HepG2 (cell line): Measurements from ENCODE around the gene CXADR. TPM values are rescaled to one million over a fixed set of nuclear protein-coding genes. Genes with fewer than 3 reads are reported as not detected.

Experiments used
- AKNA ChIP-seq: sonication (generic); formaldehyde crosslinking; IDR thresholded peaks from 2 replicates; pipeline ENCODE4 v1.4.0; 2020; ENCODE audit warnings: missing genetic modification reagents, borderline replicate concordance
- CEBPB ChIP-seq: IDR thresholded peaks from 2 replicates; pipeline ENCODE4 v1.6.1; 2011; ENCODE audit warnings: low read depth, low read length, improper control_type of control experiment, borderline replicate concordance
- CSRNP2 ChIP-seq: sonication (generic); formaldehyde crosslinking; conservative IDR thresholded peaks from 2 replicates; pipeline ENCODE4 v1.8.0; 2022; ENCODE audit warnings: low read depth, missing genetic modification reagents
- DNMT3B ChIP-seq: conservative IDR thresholded peaks from 2 replicates; pipeline ENCODE4 v1.6.1; 2016; ENCODE audit warnings: missing biosample characterization, control low read depth
- KAT2B ChIP-seq: fragments of 150-350 bp; IDR thresholded peaks from 2 replicates; pipeline ENCODE4 v1.6.1; 2014; ENCODE audit warnings: low read depth, low read length, borderline replicate concordance
- KLF15 ChIP-seq: sonication (generic); formaldehyde crosslinking; IDR thresholded peaks from 2 replicates; pipeline ENCODE4 v1.8.1; 2023; ENCODE audit warnings: borderline replicate concordance, mild to moderate bottlenecking, inconsistent platforms, missing genetic modification reagents, mixed read lengths
- TMF1 ChIP-seq: sonication (generic); formaldehyde crosslinking; IDR thresholded peaks from 2 replicates; pipeline ENCODE4 v1.8.1; 2022; ENCODE audit warnings: low read depth, missing genetic modification reagents
- UBTF ChIP-seq: sonication (generic); formaldehyde crosslinking; IDR thresholded peaks from 2 replicates; pipeline ENCODE4 v1.4.0; 2020; ENCODE audit warnings: mild to moderate bottlenecking, missing genetic modification reagents
- WIZ ChIP-seq: sonication (generic); formaldehyde crosslinking; IDR thresholded peaks from 2 replicates; pipeline ENCODE4 v1.5.1; 2020; ENCODE audit warnings: mild to moderate bottlenecking, missing genetic modification reagents
- ZNF292 ChIP-seq: sonication (generic); formaldehyde crosslinking; IDR thresholded peaks from 2 replicates; pipeline ENCODE4 v1.8.1; 2022; ENCODE audit warnings: mild to moderate bottlenecking, low read depth, missing genetic modification reagents, borderline replicate concordance
- ZNF704 ChIP-seq: sonication (generic); formaldehyde crosslinking; IDR thresholded peaks from 2 replicates; pipeline ENCODE4 v1.8.1; 2023; ENCODE audit warnings: mild to moderate bottlenecking, inconsistent platforms, moderate library complexity, missing genetic modification reagents, borderline replicate concordance
- polyA plus RNA-seq, 8 experiments: library from polyadenylated mRNA; depleted of rRNA in 3 of 8; stranded (reverse) in 7 of 8; unstranded in 1 of 8; fragments of >200 nt; fragmentation: Illumina TruSeq in 4 of 8; extraction: Trizol in 4 of 8; gene quantifications; 2 replicates each; pipeline versions ENCODE4 v1.2.1 to v1.2.3, GENCODE V29; 2011 to 2016; ENCODE audit warnings: low read depth in 4 of 8, missing spikeins in 1 of 8, mixed read lengths in 1 of 8; ENCODE audit not compliant: insufficient read depth in 1 of 8
- total RNA-seq, 5 experiments: library from RNA; depleted of rRNA; stranded (reverse); fragments of >200 nt; fragmentation: Illumina TruSeq; extraction: Trizol; gene quantifications; 2 replicates each; pipeline ENCODE4 v1.2.3, GENCODE V29; 2016; ENCODE audit warnings: low read depth in 1 of 5
- TF ChIP-seq, protein P1 (sequence below): sonication (generic); formaldehyde crosslinking; IDR thresholded peaks from 2 replicates; pipeline ENCODE4 v1.8.0; 2022; ENCODE audit warnings: mild to moderate bottlenecking, missing genetic modification reagents, borderline replicate concordance
- TF ChIP-seq, protein P2 (sequence below): IDR thresholded peaks from 2 replicates; pipeline ENCODE4 v1.6.1; 2016; ENCODE audit warnings: low read depth, borderline replicate concordance
- TF ChIP-seq, protein P3 (sequence below): sonication (generic); formaldehyde crosslinking; IDR thresholded peaks from 2 replicates; pipeline ENCODE4 v1.8.1; 2023; ENCODE audit warnings: mild to moderate bottlenecking, missing genetic modification reagents

The CXADR gene
- total and polyA plus RNA-seq, 2 of the 13 experiments (the other 11 are each of a cell fraction or from before 2014, with no cell fraction given), result 86.8 to 110 TPM

DNA sequence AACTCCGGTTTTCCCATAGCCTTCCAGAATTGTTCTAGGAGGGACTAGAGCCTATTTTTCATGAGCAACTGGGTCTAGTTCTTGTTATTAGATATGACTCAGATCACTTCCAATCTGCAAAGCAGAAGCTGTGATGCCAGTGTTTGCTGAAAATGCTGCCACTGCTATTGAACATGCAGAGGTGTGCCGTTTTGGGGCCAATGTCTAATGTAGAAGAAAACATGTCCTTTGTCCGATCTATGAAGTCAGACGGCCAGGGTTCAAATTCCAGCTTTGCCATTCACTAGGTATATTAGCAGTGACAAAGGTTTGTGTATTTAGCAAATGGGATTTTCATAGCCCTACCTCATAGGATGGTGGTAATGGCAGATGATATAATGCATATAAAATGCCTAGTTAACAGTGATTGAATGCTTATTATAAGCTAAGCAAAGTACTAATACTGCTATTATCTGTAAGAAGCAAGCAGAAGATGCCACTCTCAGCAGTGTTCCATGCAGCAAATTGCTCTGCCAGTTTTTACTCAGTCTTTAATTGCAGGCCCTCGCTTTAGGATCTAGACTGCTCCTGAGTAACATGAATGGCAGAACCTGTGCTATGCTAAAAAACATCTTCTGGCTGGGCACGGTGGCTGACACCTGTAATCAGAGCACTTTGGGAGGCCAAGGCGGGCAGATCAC lies 40.1 kb upstream of the CXADR start (continued):
- TF ChIP-seq AKNA (CRISPR knock-in tag) (no peak), UBTF (CRISPR knock-in tag) (no peak), WIZ (CRISPR knock-in tag) (no peak), ZNF704 (CRISPR knock-in tag) (no peak), KLF15 (CRISPR knock-in tag) (no peak), CSRNP2 (CRISPR knock-in tag) (no peak), ZNF292 (CRISPR knock-in tag) (peak; percentile 65; the same call in 1 of the 2 replicates), TMF1 (no peak), KAT2B (no peak), CEBPB (no peak), DNMT3B (CRISPR knock-in tag) (no peak)
- TF ChIP-seq, protein P1, sequence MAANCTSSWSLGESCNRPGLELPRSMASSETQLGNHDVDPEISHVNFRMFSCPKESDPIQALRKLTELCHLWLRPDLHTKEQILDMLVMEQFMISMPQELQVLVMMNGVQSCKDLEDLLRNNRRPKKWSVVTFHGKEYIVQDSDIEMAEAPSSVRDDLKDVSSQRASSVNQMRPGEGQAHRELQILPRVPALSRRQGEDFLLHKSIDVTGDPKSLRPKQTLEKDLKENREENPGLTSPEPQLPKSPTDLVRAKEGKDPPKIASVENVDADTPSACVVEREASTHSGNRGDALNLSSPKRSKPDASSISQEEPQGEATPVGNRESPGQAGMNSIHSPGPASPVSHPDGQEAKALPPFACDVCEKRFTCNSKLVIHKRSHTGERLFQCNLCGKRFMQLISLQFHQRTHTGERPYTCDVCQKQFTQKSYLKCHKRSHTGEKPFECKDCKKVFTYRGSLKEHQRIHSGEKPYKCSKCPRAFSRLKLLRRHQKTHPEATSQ (CRISPR knock-in tag), result peak; percentile 46; the same call in 1 of the 2 replicates
- TF ChIP-seq, protein P2, sequence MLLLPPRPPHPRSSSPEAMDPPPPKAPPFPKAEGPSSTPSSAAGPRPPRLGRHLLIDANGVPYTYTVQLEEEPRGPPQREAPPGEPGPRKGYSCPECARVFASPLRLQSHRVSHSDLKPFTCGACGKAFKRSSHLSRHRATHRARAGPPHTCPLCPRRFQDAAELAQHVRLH (CRISPR knock-in tag), result no peak
- TF ChIP-seq, protein P3, sequence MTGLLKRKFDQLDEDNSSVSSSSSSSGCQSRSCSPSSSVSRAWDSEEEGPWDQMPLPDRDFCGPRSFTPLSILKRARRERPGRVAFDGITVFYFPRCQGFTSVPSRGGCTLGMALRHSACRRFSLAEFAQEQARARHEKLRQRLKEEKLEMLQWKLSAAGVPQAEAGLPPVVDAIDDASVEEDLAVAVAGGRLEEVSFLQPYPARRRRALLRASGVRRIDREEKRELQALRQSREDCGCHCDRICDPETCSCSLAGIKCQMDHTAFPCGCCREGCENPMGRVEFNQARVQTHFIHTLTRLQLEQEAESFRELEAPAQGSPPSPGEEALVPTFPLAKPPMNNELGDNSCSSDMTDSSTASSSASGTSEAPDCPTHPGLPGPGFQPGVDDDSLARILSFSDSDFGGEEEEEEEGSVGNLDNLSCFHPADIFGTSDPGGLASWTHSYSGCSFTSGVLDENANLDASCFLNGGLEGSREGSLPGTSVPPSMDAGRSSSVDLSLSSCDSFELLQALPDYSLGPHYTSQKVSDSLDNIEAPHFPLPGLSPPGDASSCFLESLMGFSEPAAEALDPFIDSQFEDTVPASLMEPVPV (CRISPR knock-in tag), result no peak
